MCF 10A (cell line): Measurements from ENCODE around the gene CCDC85C. TPM values are rescaled to one million over a fixed set of nuclear protein-coding genes. Genes with fewer than 3 reads are reported as not detected.

Experiments
- BruUV-seq: library from RNA; stranded (reverse); fragments of 400-500 nt; replicated peaks from 2 replicates; lab custom pipeline; 2021; lab: Mats Ljungman, UMichigan
- CTCF ChIA-PET: fragments of 300-600 bp; sonication (Branson Sonifier 250); formaldehyde crosslinking; extraction: SDS; loops from one replicate; lab custom pipeline; 2021; ENCODE audit warnings: antibody characterized with exemption, inconsistent platforms; lab: Yijun Ruan, JAX
- POLR2A ChIA-PET: fragments of 300-600, 350-650 bp; sonication (Branson Sonifier 250); formaldehyde crosslinking; extraction: SDS; loops from one replicate; lab custom pipeline; 2020; ENCODE audit warnings: antibody characterized with exemption, inconsistent platforms; lab: Yijun Ruan, JAX
- DNase-seq: peaks from one replicate; pipeline ENCODE4 v3.0.0-alpha.2; 2018; ENCODE audit not compliant: unreplicated experiment
- H3K27ac Mint-ChIP-seq: one replicate; pipeline ENCODE4 v1.8.0; 2022; ENCODE audit warnings: mild to moderate bottlenecking, low read depth, mixed read lengths; ENCODE audit not compliant: unreplicated experiment
- H3K27me3 Mint-ChIP-seq: one replicate; pipeline ENCODE4 v1.8.0; 2022; ENCODE audit warnings: mixed read lengths; ENCODE audit not compliant: insufficient read depth, unreplicated experiment
- H3K36me3 Mint-ChIP-seq: one replicate; pipeline ENCODE4 v1.8.0; 2022; ENCODE audit warnings: mild to moderate bottlenecking, moderate library complexity, mixed read lengths; ENCODE audit not compliant: insufficient read depth, unreplicated experiment
- H3K4me1 Mint-ChIP-seq: one replicate; pipeline ENCODE4 v1.8.0; 2022; ENCODE audit warnings: mixed read lengths; ENCODE audit not compliant: insufficient read depth, unreplicated experiment
- H3K4me3 Mint-ChIP-seq: one replicate; pipeline ENCODE4 v1.8.0; 2022; ENCODE audit warnings: mild to moderate bottlenecking, moderate library complexity, mixed read lengths; ENCODE audit not compliant: unreplicated experiment
- H3K9me3 Mint-ChIP-seq: one replicate; pipeline ENCODE4 v1.8.0; 2022; ENCODE audit warnings: mixed read lengths; ENCODE audit not compliant: unreplicated experiment
- intact Hi-C: fragments of 100-400 bp; cut with micrococcal nuclease; formaldehyde crosslinking; loops from 2 replicates; pipeline ENCODE4 v1.14.1; 2022
- total RNA-seq: library from RNA; stranded (reverse); gene quantifications from 2 replicates; pipeline ENCODE4 v1.2.3, GENCODE V29; 2022
- TF ChIP-seq, protein P1 (sequence below): fragments of 200-600 bp; IDR thresholded peaks from one replicate; pipeline ENCODE4 v1.8.0; 2022; ENCODE audit warnings: antibody characterized with exemption, mild to moderate bottlenecking; ENCODE audit not compliant: unreplicated experiment

The CCDC85C gene
- total RNA-seq, 1 experiment from 2014 or later: 29.9 TPM

DNA sequence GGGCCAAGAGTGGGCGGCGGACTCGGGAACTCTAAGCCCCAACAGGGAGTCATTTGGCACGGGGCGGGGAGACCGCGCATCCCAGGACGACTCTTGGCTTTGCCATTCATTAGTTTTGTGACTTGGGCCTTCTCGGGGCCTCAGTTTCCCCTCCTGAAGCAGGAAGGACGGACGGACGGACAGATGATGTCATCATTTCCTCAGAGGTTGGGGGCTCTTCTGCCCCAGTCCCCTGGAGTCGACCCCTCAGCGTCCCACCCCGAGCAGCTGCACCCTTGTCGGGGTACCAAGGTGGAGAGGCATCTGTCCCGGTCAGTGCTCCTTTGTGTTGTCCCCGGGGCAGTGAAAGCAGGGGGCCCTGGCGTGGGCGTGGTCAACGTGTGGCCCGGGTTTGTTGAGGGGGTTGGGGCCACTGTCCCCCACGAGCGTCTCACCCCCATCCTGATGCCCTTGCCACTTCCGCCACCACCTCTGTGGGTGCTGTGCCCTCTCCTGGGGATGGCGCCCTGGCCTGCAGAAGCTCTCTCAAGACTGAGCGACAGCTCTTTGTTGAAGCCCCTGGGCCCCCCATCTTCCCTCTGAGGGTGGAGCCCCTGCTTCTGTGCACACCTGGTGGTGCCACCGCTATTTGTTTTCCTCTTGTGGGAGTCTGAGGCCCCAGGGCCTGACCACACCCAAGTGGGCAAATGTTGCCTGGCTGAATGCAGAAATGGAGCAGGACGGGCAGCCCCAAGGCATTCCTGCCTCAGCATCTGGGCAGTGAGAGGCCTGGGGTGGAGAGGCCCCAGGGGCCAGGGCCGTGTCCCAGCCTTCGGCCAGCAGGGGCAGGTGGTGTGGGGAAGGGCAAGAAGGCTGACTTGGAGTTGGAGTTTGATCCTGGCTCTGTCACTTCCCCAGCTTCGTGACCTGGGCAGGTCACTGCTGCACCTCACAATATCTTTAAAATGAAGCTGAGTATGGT is 41.8 kb upstream of the CCDC85C start:
- CTCF ChIA-PET: interaction anchor here (0.7 to 1.1 kb wide), 2 partner anchors 134 to 256 kb away, joined by 3 read pairs; no protein-coding TSS in a partner anchor
- no peak overlapping the region for H3K4me3 Mint-ChIP-seq
- POLR2A ChIA-PET: interaction anchor here (0.6 kb wide), 1 partner anchor 202 kb away, joined by 3 read pairs; no protein-coding TSS in a partner anchor

DNA sequence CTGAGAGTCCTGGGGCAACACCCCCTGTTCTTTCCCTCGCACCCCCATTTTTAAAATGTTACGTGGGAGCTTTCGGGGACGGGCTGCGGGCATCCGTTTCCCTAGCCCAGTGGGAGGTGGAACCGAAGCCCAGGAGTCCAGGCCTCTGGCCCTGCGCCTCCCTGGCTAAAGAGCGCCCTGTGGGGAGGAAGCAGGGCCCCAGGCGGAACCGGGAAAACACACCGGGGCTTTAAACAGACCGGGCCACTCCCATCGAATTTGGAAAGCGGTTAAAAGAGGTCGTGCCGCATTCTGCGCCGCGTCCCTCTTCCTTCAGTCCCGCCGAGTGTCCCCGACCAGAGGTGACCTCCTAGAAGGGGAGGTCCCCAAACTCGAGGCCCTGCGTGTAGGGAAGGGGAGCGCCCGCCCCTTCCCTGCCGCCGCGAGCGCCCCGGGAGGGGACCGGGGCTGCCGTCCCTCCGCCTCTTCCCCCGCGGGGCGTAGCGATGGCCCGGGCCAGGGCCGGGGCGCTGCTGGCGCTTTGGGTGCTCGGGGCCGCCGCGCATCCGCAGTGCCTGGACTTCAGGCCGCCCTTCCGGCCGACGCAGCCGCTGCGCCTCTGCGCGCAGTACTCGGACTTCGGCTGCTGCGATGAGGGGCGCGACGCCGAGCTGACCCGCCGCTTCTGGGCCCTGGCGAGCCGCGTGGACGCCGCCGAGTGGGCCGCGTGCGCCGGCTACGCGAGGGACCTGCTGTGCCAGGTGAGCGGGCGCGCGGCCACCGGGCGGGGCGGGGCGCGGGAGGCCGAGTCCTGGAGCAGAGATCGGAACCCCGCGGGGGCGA is 40.9 kb upstream of the CCDC85C start, which contains the start of gene HHIPL1:
Gene HHIPL1, plus strand, starts transcription at position 407 of the 822 bp plus-strand sequence. Its CDS starts 79 bp downstream, at position 486.
- Mint-ChIP-seq H3K4me3 (no peak within 1 kb of the TSS), H3K27ac (no peak within 1 kb of the TSS), H3K27me3 (no peaks in the 10 kb centered on the region), H3K4me1 (peaks cover 8% of the 10 kb centered on the region), H3K9me3 (no peaks in the 10 kb centered on the region), H3K36me3 (peaks cover 6% of the 10 kb centered on the region)
- TF ChIP-seq, protein P1, sequence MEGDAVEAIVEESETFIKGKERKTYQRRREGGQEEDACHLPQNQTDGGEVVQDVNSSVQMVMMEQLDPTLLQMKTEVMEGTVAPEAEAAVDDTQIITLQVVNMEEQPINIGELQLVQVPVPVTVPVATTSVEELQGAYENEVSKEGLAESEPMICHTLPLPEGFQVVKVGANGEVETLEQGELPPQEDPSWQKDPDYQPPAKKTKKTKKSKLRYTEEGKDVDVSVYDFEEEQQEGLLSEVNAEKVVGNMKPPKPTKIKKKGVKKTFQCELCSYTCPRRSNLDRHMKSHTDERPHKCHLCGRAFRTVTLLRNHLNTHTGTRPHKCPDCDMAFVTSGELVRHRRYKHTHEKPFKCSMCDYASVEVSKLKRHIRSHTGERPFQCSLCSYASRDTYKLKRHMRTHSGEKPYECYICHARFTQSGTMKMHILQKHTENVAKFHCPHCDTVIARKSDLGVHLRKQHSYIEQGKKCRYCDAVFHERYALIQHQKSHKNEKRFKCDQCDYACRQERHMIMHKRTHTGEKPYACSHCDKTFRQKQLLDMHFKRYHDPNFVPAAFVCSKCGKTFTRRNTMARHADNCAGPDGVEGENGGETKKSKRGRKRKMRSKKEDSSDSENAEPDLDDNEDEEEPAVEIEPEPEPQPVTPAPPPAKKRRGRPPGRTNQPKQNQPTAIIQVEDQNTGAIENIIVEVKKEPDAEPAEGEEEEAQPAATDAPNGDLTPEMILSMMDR: no peak
- ChIA-PET CTCF (interaction anchor here (0.6 kb wide), 1 partner anchor 10 kb away, joined by 3 read pairs; no protein-coding TSS in a partner anchor), POLR2A (interaction anchor here (0.6 kb wide), 1 partner anchor 117 kb away, joined by 3 read pairs; no protein-coding TSS in a partner anchor)
- no TSS peak for BruUV-seq
- DNase-seq: no peak
- intact Hi-C loops: no loop called here

More for the DNA sequence above, 41.8 kb upstream of the CCDC85C start:
- Mint-ChIP-seq H3K27me3 (no peaks in the 10 kb centered on the region), H3K4me1 (peaks cover 8% of the 10 kb centered on the region), H3K9me3 (no peaks in the 10 kb centered on the region), H3K27ac (no peak overlapping the region), H3K36me3 (peaks cover 6% of the 10 kb centered on the region)
- TF ChIP-seq, protein P1: no peak
- no TSS peak for BruUV-seq
- DNase-seq: no peak
- intact Hi-C loops: no loop called here

DNA sequence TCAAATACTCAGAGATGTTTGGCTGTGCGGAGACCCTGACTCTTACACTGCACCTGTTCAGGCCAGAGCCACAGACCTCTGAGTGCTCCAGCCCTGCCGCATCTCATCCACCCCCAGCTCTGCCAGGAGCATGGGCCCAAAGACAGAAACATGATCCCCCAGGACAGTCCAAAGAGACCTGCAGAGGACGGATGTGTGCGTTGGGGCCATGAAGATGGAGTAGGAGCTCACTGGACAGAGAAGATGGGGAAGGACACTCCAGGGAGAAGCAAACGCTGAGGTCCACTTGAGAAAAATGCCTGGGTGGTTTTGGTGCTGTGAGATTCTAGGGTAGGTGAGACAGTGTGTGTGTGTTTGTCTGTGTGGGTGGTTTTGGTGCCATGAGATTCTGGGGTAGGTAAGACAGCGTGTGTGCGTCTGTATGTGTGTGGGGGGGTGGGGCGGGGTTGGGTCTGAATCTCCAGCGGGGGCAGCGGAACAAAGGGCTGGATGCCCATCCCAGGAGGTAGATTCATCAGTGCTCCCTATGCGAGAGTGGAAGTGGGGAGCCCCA is 40.1 kb upstream of the CCDC85C start:
- Mint-ChIP-seq H3K27me3 (no peaks in the 10 kb centered on the region), H3K9me3 (no peaks in the 10 kb centered on the region), H3K27ac (no peak overlapping the region), H3K4me3 (no peak overlapping the region), H3K36me3 (peaks cover 6% of the 10 kb centered on the region), H3K4me1 (peaks cover 2% of the 10 kb centered on the region)
- POLR2A ChIA-PET: no interaction called here
- TF ChIP-seq, protein P1: no peak
- intact Hi-C loops: no loop called here
- DNase-seq: no peak
- CTCF ChIA-PET: interaction anchor here (1.6 kb wide), 1 partner anchor 16 kb away, joined by 8 read pairs; no protein-coding TSS in a partner anchor
- no TSS peak for BruUV-seq
